NT2/D1 (cell line): ENCODE data around the gene EXOC6.

Experiments used
- DNase-seq: peaks from one replicate; pipeline ENCODE4 v3.0.0-alpha.2; 2011; ENCODE audit warnings: low read depth, low spot score
- H3K27me3 ChIP-seq: 2 replicates; pipeline ENCODE4 v1.6.0; 2011; ENCODE audit warnings: mild to moderate bottlenecking; ENCODE audit not compliant: insufficient read length, insufficient read depth
- H3K36me3 ChIP-seq: 2 replicates; pipeline ENCODE4 v1.6.1; 2011; ENCODE audit warnings: mild to moderate bottlenecking, low read length, mixed read lengths; ENCODE audit not compliant: insufficient read depth, insufficient read length
- H3K4me1 ChIP-seq: 2 replicates; pipeline ENCODE4 v1.5.1; 2011; ENCODE audit not compliant: insufficient read depth, insufficient read length
- H3K4me3 ChIP-seq: 2 replicates; pipeline ENCODE4 v1.5.1; 2011; ENCODE audit warnings: low read depth; ENCODE audit not compliant: insufficient read length
- H3K9ac ChIP-seq: 2 replicates; pipeline ENCODE4 v1.6.0; 2011; ENCODE audit warnings: low read depth; ENCODE audit not compliant: insufficient read length
- H3K9me3 ChIP-seq: 2 replicates; pipeline ENCODE4 v1.5.1; 2011; ENCODE audit warnings: mild to moderate bottlenecking, low read length; ENCODE audit not compliant: insufficient read depth
- SUZ12 ChIP-seq: IDR thresholded peaks from 2 replicates; pipeline ENCODE4 v1.6.1; 2011; ENCODE audit not compliant: insufficient read length, insufficient read depth; ENCODE audit errors: extremely low read depth
- YY1 ChIP-seq: IDR thresholded peaks from 2 replicates; pipeline ENCODE4 v1.6.1; 2011; ENCODE audit not compliant: insufficient read length, insufficient read depth
- ZNF274 ChIP-seq: IDR thresholded peaks from 2 replicates; pipeline ENCODE4 v1.6.1; 2011; ENCODE audit warnings: mild to moderate bottlenecking, low read depth, low read length

The EXOC6 gene

GRCh38 chr10:92811986-92812385 lies 36.3 kb upstream of the EXOC6 start:
- TF ChIP-seq YY1 (no peak), ZNF274 (no peak), SUZ12 (no peak)
- no peak for DNase-seq
- H3K9ac ChIP-seq, result no peak overlapping the region
- H3K27me3 ChIP-seq, result no peaks in the 10 kb centered on the region
- H3K9me3 ChIP-seq, result no peaks in the 10 kb centered on the region
- H3K4me1 ChIP-seq, result no peaks in the 10 kb centered on the region
- no peak overlapping the region for H3K4me3 ChIP-seq
- H3K36me3 ChIP-seq, result no peaks in the 10 kb centered on the region

- Histone ChIP-seq H3K27me3 (no peaks in the 10 kb centered on the region), H3K9me3 (no peaks in the 10 kb centered on the region), H3K36me3 (no peaks in the 10 kb centered on the region), H3K4me1 (no peaks in the 10 kb centered on the region), H3K4me3 (no peak overlapping the region), H3K9ac (no peak overlapping the region)
- no peak for DNase-seq
- TF ChIP-seq SUZ12 (no peak), YY1 (no peak), ZNF274 (no peak)
Observed at GRCh38 chr10:92813979-92814378, 34.3 kb upstream of the EXOC6 start.

GRCh38 chr10:92814790-92815189 lies 33.5 kb upstream of the EXOC6 start:
- Histone ChIP-seq H3K4me3 (no peak overlapping the region), H3K27me3 (no peaks in the 10 kb centered on the region), H3K9me3 (no peaks in the 10 kb centered on the region), H3K36me3 (no peaks in the 10 kb centered on the region), H3K9ac (no peak overlapping the region), H3K4me1 (no peaks in the 10 kb centered on the region)
- no peak for TF ChIP-seq ZNF274
- no peak for DNase-seq

GRCh38 chr10:92816091-92816531 lies 32.2 kb upstream of the EXOC6 start:
- no peaks in the 10 kb centered on the region for H3K4me1 ChIP-seq
- no peak overlapping the region for H3K4me3 ChIP-seq
- DNase-seq, result no peak
- H3K36me3 ChIP-seq, result no peaks in the 10 kb centered on the region
- no peak overlapping the region for H3K9ac ChIP-seq
- H3K27me3 ChIP-seq, result no peaks in the 10 kb centered on the region
- H3K9me3 ChIP-seq, result no peaks in the 10 kb centered on the region
- no peak for TF ChIP-seq SUZ12

- Histone ChIP-seq H3K4me3 (no peak overlapping the region), H3K27me3 (no peaks in the 10 kb centered on the region), H3K36me3 (no peaks in the 10 kb centered on the region), H3K9ac (no peak overlapping the region), H3K4me1 (no peaks in the 10 kb centered on the region), H3K9me3 (no peaks in the 10 kb centered on the region)
- no peak for DNase-seq
- no peak for TF ChIP-seq ZNF274
- no peak for TF ChIP-seq SUZ12
- no peak for TF ChIP-seq YY1
Observed at GRCh38 chr10:92822060-92822634, 26.2 kb upstream of the EXOC6 start.

- Histone ChIP-seq H3K4me1 (no peaks in the 10 kb centered on the region), H3K9ac (no peak overlapping the region), H3K36me3 (no peaks in the 10 kb centered on the region), H3K9me3 (no peaks in the 10 kb centered on the region), H3K4me3 (no peak overlapping the region), H3K27me3 (no peaks in the 10 kb centered on the region)
- no peak for DNase-seq
- no peak for TF ChIP-seq SUZ12
- TF ChIP-seq ZNF274, result no peak
- TF ChIP-seq YY1, result no peak
Observed at GRCh38 chr10:92822964-92823363, 25.4 kb upstream of the EXOC6 start.

GRCh38 chr10:92826061-92826460 lies 22.3 kb upstream of the EXOC6 start:
- no peaks in the 10 kb centered on the region for H3K4me1 ChIP-seq
- H3K36me3 ChIP-seq, result no peaks in the 10 kb centered on the region
- TF ChIP-seq ZNF274, result no peak
- no peak for TF ChIP-seq YY1
- no peak for TF ChIP-seq SUZ12
- H3K4me3 ChIP-seq, result no peak overlapping the region
- H3K27me3 ChIP-seq, result no peaks in the 10 kb centered on the region
- H3K9me3 ChIP-seq, result no peaks in the 10 kb centered on the region
- H3K9ac ChIP-seq, result no peak overlapping the region
- no peak for DNase-seq

- no peaks in the 10 kb centered on the region for H3K27me3 ChIP-seq
- H3K36me3 ChIP-seq, result no peaks in the 10 kb centered on the region
- TF ChIP-seq ZNF274, result no peak
- no peak for TF ChIP-seq YY1
- TF ChIP-seq SUZ12, result no peak
- no peak for DNase-seq
- H3K9me3 ChIP-seq, result no peaks in the 10 kb centered on the region
- H3K4me3 ChIP-seq, result no peak overlapping the region
- no peaks in the 10 kb centered on the region for H3K4me1 ChIP-seq
- no peak overlapping the region for H3K9ac ChIP-seq
Observed at GRCh38 chr10:92826504-92826903, 21.8 kb upstream of the EXOC6 start.
